Stimulated activated CD4-positive, alpha-beta T cell treated with anti-CD3 and anti-CD28 coated beads, Interleukin-12 subunit alpha, Interleukin-12 subunit beta, amount 100 ng/mL, for 24 hours (primary cell): ENCODE measurements around the gene INPP4B.

ENCODE experiments used
- DNase-seq, 2 experiments: peaks; one replicate each; pipeline ENCODE4 v3.0.0-alpha.2; 2020; ENCODE audit warnings: low read depth in 2 of 2

The INPP4B gene

GRCh38 chr4:142016031-142016430 lies 830.1 kb downstream of the INPP4B start:
- no peak for DNase-seq

DNA sequence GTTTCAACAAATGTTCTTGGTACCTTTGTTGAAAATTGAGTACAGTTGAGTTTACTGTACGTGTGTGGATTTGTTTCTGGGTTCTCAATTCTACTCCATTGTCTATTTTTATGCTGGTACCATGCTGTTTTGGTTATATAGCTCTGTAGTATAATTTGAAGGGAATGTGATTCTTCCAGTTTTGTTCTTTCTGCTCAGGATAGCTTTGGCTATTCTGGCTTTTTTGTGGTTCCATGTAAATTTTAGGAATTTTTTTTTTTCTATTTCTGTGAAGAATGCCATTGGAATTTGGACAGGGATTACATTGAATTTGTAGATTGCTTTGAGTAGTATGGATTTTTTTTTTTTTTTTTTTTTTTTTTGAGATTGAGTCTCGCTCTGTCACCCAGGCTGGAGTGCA lies 836.4 kb downstream of the INPP4B start:
- no peak for DNase-seq

DNA sequence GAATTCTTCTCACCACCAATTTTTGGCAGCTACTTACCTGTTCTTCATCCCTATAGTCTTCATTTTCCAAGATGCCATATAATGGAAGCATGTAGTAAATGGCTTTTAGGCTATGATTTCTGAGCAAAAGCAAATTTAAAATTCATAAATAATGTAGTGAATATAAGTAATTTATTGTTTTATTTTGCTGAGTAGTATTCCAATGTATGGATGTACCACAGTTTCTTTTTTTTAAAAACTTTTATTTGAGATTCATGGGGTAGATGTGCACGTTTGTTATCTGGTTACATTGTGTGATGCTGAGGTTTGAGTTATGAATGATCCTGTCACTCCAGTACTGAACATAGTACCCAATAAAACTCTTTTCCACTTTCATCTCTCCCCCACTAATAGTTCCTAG lies 840.6 kb downstream of the INPP4B start:
- DNase-seq, result no peak

DNA sequence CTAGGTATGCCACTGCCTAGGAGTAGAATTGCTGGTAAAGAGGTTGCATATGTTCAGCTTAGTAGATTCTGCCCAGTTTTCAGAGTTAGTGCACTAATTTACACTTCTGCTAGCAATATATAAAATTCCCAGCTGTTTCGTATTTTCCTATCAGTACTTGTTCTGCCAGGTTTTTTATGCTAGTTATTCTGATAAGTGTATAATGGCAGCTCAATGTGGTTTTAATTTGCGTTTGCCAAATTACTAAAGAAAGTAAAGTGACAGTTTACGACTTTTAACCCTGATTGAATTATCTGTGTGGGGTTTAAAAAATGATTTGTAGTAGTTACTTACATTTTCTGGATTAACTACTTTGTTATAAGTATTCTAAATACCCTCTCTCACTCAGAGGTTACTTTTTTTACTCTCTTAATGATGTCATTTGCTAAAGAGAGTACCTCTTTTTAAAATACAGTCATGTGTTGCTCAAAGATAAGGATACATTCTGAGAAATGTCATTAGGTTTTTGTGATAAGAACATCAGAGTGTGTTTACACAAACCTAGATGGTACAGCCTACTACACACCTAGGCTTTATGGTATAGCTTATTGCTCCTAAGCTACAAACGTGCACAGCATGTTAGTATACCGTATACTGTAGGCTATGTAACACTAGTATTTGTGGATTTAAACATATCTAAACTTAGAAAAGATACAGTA lies 846.5 kb downstream of the INPP4B start:
- no peak for DNase-seq

DNA sequence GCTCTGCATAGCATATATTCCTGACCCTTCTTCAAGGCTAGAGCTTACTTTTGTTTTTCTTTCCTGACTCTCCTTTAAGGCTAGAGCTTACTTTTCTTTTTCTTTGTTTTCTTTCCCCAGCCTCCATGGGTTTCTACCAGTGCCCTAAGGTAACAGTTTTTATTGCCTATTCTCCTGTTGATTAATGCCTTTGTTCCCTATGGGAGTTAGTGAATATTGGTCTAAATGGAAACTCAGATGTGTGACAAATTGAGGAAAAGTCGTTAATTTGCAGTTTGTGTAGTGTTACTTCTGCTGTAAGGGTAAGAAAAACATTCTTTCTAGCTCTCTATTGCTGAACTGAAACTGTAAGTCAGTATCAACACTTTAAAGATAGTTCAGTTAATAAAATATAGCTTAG lies 851.0 kb downstream of the INPP4B start:
- DNase-seq, result no peak

DNA sequence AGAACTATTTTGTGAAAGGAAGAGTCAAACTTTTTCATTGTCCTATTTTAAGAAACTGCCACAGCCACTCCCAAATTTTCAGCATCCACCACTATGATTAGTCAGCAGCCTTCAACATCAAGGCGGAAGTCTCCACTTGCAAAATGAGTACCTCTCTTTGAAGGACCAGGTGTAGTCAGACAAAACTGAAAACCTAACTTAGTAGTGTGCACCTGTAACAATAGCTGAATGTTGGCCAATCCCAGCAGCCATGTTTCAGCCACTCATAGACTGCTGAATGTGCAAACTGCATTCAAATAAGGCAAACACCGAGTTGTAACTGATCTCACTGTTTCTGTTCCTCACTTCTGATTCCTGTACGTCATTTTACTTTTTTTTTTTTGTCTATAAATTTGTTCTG lies 868.7 kb downstream of the INPP4B start:
- no peak for DNase-seq
